OCI-LY1 (cell line): ENCODE data around the gene TRIM31.

Source experiments
- H2AFZ ChIP-seq: fragments of 200-600 bp; sonication (generic), shearing (Covaris generic); 2 replicates; pipeline ENCODE4 v1.6.0; 2014; ENCODE audit warnings: antibody characterized with exemption, mild to moderate bottlenecking, low read length
- H3F3A ChIP-seq: fragments of 200-600 bp; sonication (generic), shearing (Covaris generic); 2 replicates; pipeline ENCODE4 v1.6.0; 2014; ENCODE audit warnings: mild to moderate bottlenecking, antibody characterized with exemption, low read length, moderate library complexity; ENCODE audit not compliant: insufficient read depth
- H3K27ac ChIP-seq: fragments of 200-600 bp; sonication (generic); 2 replicates; pipeline ENCODE4 v1.5.1; 2014; ENCODE audit warnings: low read length, mixed run types, mild to moderate bottlenecking, low read depth; ENCODE audit not compliant: poor library complexity, severe bottlenecking
- H3K27me3 ChIP-seq: fragments of 200-600 bp; sonication (generic); 2 replicates; pipeline ENCODE4 v1.6.0; 2014; ENCODE audit warnings: antibody characterized with exemption, mild to moderate bottlenecking, low read length, moderate library complexity; ENCODE audit not compliant: insufficient read depth
- H3K36me3 ChIP-seq: fragments of 200-600 bp; sonication (generic); 2 replicates; pipeline ENCODE4 v1.6.1; 2014; ENCODE audit warnings: mild to moderate bottlenecking, antibody characterized with exemption, low read length, moderate library complexity, mixed read lengths; ENCODE audit not compliant: insufficient read depth
- H3K4me1 ChIP-seq: fragments of 200-600 bp; sonication (generic); 2 replicates; pipeline ENCODE4 v1.5.1; 2014; ENCODE audit warnings: mild to moderate bottlenecking, low read length, moderate library complexity; ENCODE audit not compliant: insufficient read depth, severe bottlenecking
- H3K4me2 ChIP-seq: fragments of 200-600 bp; sonication (generic), shearing (Covaris generic); 2 replicates; pipeline ENCODE4 v1.6.1; 2014; ENCODE audit warnings: low read length
- H3K4me3 ChIP-seq: fragments of 200-600 bp; sonication (generic); 2 replicates; pipeline ENCODE4 v1.5.1; 2014; ENCODE audit warnings: low read length, low read depth, mild to moderate bottlenecking, mixed read lengths; ENCODE audit not compliant: poor library complexity, severe bottlenecking
- H3K79me2 ChIP-seq: fragments of 200-600 bp; shearing (Covaris generic); 2 replicates; pipeline ENCODE4 v1.6.1; 2016; ENCODE audit warnings: mixed run types, low read length, mixed read lengths; ENCODE audit not compliant: insufficient read depth
- H3K9ac ChIP-seq: fragments of 200-600 bp; sonication (generic), shearing (Covaris generic); 2 replicates; pipeline ENCODE4 v1.6.1; 2014; ENCODE audit warnings: mild to moderate bottlenecking, low read length, mixed read lengths
- H3K9me2 ChIP-seq: fragments of 200-600 bp; sonication (generic), shearing (Covaris generic); 2 replicates; pipeline ENCODE4 v1.6.1; 2014; ENCODE audit warnings: low read depth, mild to moderate bottlenecking, low read length, mixed read lengths
- H3K9me3 ChIP-seq: fragments of 200-600 bp; shearing (Covaris generic); 2 replicates; pipeline ENCODE4 v1.6.1; 2014; ENCODE audit warnings: low read length, mixed read lengths
- H4K20me1 ChIP-seq: fragments of 200-600 bp; sonication (generic), shearing (Covaris generic); 2 replicates; pipeline ENCODE4 v1.6.0; 2016; ENCODE audit warnings: mild to moderate bottlenecking, low read length; ENCODE audit not compliant: insufficient read depth
- CTCF ChIP-seq: fragments of 200-600 bp; sonication (generic), shearing (Covaris generic); IDR thresholded peaks from 2 replicates; pipeline ENCODE4 v1.5.1; 2017; ENCODE audit warnings: mild to moderate bottlenecking, antibody characterized with exemption, low read length, moderate library complexity, mixed read lengths
- EZH2 ChIP-seq: fragments of 200-600 bp; sonication (generic), shearing (Covaris generic); IDR thresholded peaks from 2 replicates; pipeline ENCODE4 v1.8.0; 2017; ENCODE audit warnings: borderline replicate concordance, mixed run types, mild to moderate bottlenecking, antibody characterized with exemption, low read length, moderate library complexity, mixed read lengths

The TRIM31 gene

DNA sequence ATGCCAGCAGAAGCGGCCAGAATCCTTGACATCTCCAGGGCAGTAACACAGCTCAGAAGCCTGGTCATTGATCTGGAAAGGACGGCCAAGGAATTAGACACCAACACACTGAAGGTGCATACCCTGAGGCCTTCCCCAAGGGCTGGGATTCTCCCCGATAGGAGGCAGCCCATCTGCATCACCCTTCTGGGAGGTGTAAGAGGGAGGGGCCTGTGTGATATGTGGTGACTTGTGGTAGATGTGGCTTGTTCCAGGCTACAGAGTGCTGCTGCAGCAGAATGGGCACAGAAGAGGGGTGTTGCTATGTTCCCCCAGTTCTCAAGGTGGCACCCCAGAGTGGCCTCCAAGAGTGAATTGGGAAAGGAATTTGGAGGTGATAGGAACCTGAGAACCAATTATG lies 34.2 kb upstream of the TRIM31 start:
- H3K4me1 ChIP-seq = no peaks in the 10 kb centered on the region
- H4K20me1 ChIP-seq = no peaks in the 10 kb centered on the region
- H2AFZ ChIP-seq = no peak overlapping the region
- no peak overlapping the region for H3K4me2 ChIP-seq
- H3K27me3 ChIP-seq = no peaks in the 10 kb centered on the region
- TF ChIP-seq CTCF (no peak), EZH2 (no peak)
- no peaks in the 10 kb centered on the region for H3F3A ChIP-seq
- H3K4me3 ChIP-seq = no peak overlapping the region
- no peak overlapping the region for H3K9ac ChIP-seq
- no peaks in the 10 kb centered on the region for H3K36me3 ChIP-seq
- no peak overlapping the region for H3K27ac ChIP-seq
- H3K9me2 ChIP-seq = no peaks in the 10 kb centered on the region
- no peaks in the 10 kb centered on the region for H3K79me2 ChIP-seq
- H3K9me3 ChIP-seq = no peaks in the 10 kb centered on the region

GRCh38 chr6:30145818-30146217 lies 32.9 kb upstream of the TRIM31 start:
- Histone ChIP-seq H3K9me2 (no peaks in the 10 kb centered on the region), H3K4me3 (no peak overlapping the region), H3K4me2 (no peak overlapping the region), H3K27me3 (no peaks in the 10 kb centered on the region), H3K9me3 (no peaks in the 10 kb centered on the region), H3K36me3 (no peaks in the 10 kb centered on the region), H3F3A (no peaks in the 10 kb centered on the region), H3K9ac (no peak overlapping the region), H3K4me1 (no peaks in the 10 kb centered on the region), H3K27ac (no peak overlapping the region), H3K79me2 (no peaks in the 10 kb centered on the region), H4K20me1 (no peaks in the 10 kb centered on the region), H2AFZ (no peak overlapping the region)
- TF ChIP-seq CTCF = no peak
- no peak for TF ChIP-seq EZH2

DNA sequence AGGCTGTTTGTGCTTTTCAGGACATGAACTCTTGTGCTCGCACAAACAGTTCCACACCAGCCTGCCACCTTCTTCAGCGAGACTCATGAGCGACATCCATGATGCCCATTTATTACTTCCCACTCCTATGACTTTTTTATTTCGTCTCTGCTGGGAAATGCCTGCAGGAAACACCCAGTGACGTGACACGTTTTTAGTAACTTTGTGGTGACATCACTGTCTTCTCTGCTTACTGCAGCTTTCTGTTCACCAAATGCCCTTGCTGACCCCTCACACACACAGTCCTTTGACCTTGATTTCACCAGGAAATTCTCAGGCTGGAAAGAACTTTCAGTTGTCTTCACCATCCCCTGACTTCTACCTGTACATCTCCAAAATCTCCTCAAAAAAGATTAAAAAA lies 31.9 kb upstream of the TRIM31 start:
- Histone ChIP-seq H3K36me3 (no peaks in the 10 kb centered on the region), H2AFZ (no peak overlapping the region), H3K27ac (no peak overlapping the region), H3K27me3 (no peaks in the 10 kb centered on the region), H4K20me1 (no peaks in the 10 kb centered on the region), H3K4me2 (no peak overlapping the region), H3K9me2 (no peaks in the 10 kb centered on the region), H3F3A (no peaks in the 10 kb centered on the region), H3K4me3 (no peak overlapping the region), H3K4me1 (no peaks in the 10 kb centered on the region), H3K9ac (no peak overlapping the region), H3K9me3 (no peaks in the 10 kb centered on the region), H3K79me2 (no peaks in the 10 kb centered on the region)
- TF ChIP-seq EZH2 = no peak
- no peak for TF ChIP-seq CTCF
